ENCODE results near the gene MGST1.

MGST1 gene, protein sequence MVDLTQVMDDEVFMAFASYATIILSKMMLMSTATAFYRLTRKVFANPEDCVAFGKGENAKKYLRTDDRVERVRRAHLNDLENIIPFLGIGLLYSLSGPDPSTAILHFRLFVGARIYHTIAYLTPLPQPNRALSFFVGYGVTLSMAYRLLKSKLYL

DNA sequence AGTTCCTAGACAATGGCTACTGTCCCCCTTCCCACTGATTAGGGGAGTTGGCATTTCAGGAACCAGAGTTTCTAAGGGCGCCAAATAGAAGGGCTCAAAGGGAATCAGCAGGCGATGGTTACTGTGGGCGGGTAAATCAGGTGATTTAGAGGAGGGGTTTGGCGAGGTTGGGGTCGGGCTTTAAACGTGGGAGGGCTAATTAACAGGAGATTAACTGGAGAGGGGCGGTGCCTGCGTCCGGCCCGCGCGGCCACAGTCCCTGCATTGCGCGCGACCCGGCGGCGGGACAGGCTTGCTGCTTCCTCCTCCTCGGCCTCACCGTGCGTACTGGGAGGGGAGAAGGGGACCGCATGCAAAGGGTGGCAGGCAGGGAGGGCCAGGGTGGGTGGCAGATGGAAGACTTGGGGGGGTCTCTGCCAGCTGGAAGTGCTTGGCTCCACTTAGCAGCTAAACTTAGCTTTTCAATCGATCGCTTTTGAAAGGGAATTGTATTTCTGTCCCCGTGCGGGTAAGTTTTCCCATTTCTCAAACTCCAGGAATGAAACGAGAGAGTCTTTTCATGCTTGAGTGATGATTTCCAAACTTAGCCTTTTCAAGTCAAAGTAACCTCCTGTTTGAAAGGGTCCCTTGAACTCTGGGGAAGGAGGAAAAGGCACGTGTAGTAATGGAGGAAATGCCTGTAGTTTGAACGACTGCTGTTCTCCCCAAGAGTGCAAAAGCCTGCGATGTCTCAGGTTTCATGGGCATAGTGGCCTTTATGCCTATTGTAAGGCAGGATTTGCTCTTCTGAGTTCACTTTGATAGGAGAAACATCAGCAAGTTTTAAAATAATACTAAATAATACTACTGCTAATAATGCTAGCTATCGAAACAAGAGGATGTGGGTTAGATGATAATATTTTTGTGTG, at the start of gene MGST1:
Gene MGST1 (plus strand): TSS at position 255 of the 908 bp plus-strand sequence. CDS start 6,608 bp downstream, outside the sequence.
- no peak for DNase-seq

DNA sequence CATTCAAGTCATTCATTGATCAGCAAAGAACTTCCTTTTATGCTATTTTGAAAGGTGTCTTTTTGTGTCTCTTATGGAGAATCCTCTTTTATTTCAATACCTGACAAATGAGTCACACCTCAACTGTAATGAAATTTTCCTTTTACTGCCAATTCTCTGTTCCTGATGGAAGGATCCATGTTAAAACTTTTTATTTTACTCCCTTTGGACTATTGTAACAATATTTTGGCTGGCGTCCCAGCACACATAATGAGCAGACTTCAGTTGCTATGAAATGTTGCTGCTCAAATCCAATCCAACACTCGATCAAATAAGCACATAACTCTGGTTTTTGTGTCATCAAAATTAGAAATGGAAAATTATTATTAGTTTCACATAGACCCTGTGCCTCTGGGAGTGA, 48.0 kb upstream of the MGST1 start:
- DNase-seq = no peak

DNA sequence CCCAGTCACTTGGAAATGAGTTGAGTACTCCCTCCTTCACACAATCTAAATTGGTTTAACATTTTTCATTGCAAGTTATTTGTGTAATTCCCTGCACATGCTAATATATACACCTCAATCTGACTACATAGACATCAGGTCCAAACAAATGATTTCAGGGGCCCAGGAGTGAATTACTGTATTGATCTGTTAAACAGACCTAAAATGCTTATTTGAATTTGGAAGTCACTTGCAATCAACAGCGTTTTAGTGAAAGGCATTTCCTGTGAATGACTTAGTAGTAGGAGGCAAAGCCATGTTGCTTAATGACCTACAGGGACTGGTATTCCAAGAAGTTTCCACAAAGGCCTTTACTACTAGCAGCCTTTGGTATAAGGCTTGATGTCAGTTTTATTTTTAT, 47.3 kb upstream of the MGST1 start:
- no peak for DNase-seq

DNA sequence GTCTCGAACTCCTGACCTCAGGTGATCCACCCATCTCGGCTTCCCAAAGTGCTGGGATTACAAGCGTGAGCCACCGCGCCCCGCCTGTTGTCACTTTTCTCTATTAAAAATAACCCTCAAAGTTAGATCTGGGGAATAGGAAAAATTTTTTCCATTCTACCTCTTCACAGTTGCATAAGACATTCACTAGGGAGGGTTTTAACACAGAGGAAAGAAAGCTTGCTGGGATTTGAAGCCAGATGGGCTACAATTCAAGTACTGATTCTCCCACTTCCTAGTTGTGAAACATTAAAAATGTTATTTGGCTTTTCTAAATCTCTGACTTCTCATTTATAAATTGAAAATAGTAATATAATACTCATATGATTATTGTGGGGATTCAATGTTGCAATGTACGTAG, 46.7 kb upstream of the MGST1 start:
- no peak for DNase-seq

DNA sequence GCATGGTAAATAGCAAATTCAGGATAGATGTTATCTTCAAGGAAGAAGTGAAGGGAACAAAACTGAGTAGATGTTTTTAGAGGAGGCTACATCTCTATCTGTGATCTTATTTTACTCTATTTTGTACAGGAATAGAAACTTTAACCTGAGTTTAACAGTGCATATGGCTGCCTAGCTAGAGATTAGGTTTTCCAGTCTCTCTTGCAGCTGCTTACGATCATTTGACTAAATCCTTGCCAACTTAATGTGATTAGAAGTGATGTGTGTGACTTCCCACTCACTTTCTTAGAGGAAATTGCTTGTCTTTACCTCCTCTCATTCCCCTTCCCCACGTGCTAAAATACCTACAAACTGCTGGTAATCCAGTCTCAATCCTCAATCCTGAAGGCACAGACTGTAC, 43.5 kb upstream of the MGST1 start:
- no peak for DNase-seq

DNA sequence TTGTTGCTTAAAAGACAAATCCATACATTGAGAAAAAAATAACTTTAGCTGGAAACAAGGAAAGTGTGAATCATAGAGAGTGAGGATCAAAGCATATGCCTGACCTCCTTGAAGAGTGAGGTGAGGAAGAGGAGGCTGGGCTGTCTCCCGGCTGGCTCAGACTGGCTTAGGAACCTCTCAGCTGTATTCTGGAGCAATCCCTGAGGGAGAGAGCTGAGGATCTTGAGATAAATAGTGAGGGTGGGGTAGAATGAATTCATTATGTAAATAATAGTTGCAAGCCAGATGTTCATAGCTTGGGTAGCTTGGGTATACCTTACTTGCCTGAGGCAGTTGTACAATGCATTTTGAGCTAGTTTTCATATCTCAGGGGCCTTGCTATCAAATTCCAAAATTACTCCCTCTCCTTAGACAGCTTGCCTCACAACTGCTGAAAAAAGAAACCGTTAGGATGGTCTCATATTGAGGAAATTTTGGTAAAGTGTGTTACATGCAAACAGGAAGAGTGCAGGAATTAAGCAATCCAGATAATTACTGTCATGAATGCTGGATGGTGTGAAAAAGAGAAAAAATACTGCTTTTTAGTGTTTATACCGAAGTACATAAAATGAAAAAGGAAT, 39.5 kb upstream of the MGST1 start:
- DNase-seq = no peak

DNA sequence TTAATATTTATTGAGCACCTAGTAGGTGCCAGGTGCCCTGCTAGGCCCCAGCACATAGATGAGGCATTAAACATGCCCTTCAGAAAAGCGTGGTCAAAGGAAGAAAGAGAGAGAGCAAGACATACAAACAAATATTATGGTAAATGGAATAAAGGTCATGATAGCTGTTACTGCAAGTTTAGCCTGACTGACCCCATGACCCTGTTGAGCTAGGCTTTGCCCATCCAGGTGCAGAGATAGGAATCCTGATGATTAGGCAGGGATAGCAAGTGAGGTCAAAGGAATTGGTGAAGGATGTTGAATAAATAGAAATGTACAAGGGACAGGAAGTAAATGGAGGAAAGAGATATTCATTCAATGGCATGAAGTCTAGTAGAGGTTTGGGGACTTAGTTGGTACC, 36.5 kb upstream of the MGST1 start:
- DNase-seq = no peak

DNA sequence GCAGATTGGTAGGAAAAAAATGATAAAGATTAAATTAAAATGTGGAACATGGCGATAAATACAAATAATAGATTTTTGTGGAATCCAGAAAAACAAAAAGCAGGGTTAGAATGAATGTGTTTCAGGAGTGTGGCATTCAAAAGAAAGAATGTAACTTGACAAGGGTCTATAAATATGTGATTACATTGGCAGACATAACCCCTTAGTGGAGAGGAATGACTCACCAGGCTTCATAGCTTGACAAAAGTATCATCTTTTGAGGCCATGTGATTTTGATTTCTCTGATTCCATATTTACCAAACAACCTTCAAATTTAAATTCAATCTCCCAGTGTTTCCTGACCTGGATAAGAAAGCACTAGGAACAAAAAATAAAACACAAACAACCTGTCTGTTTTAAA, 24.4 kb upstream of the MGST1 start:
- DNase-seq = no peak

DNA sequence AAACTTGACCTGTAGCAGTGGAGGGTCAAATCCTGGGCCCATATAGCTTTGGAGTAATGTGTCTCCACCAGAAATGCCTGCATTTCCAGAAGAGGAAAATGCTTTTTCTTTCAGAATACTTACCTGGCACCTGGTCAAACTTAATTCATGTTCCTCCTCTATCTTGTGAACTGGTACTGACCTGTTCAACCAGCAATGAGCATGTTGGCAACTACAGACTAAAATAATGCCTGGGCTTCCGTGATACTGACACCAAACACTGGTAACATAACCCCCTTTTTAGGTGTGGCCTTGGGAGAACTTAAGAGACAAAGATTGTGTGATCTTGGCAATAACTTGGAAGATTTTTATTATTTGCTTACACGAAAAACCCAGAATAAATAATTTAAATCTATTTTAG, 23.8 kb upstream of the MGST1 start:
- no peak for DNase-seq

DNA sequence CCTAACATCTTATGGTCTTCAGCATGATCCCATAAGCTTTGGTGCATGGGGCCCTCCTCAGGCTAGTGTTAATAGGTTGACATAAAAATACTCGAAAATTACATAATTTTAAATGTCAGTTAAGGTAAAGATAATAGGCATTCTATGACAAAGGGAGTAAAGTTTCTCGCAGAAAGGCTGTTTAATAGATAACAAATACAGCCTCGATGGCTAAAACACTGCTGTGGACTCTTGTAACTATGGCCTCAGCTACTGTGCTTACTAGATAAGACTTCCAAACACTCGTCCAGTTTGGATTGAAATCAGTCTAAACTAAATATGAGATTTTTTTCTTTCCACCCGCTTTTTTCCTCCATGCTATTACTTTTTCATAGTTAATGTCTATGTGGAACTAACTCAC, 23.2 kb upstream of the MGST1 start:
- no peak for DNase-seq

DNA sequence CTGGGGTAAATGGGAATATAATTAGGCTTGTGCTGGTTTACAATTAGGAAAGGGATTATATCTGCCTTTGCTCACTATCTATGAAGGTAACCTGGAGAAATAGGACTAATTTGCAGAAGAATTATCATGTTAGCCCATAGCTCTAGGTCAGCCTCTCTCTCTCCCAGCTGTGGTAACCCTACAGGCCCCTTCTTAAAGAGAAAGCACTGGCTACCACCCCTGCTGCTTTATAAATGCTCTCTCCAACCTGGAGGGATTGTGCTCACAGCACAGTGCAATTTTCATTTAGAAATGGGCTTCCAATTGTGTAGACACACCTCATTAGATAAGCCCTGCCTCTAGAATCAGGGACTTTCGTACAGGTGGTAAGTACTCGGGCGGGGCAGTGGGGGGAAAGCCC, 22.7 kb upstream of the MGST1 start:
- DNase-seq = no peak

DNA sequence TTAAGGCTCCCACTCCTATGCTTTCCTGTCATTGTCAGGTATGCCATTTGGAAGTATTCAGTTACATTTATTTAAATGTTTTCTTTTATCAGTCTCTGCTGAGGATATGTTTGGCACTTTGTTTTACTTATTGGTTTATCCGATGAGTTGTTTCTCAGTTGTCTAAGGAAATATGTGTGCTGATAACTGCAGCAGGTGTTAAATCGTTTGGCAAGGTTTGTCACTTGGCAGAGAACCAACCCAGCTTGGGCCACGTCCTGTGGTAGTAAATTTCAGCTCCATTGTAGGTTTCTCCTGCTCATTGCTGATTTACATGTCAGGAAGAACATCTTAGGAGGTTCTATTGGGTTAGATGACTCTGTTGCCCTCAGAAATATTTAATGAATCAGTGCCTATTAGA, 22.0 kb upstream of the MGST1 start:
- no peak for DNase-seq

DNA sequence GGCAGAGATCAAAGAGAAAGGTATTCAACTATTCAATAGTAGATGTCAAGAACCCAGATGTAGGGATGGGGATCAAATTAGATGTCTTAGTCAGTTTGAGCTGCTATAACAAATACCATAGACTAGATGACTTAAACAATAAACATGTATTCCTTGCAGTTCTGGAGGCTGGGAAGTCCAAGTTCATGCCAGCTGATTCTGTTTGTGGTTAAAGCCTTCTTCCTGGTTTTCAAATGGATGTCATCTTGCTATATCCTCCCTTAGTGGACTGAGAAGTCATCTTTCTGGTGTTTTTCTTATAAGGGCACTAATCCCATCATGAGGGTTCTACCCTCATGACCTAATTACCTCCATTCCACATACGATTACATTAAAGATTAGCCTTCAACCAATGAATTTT, 19.5 kb upstream of the MGST1 start:
- DNase-seq = no peak

DNA sequence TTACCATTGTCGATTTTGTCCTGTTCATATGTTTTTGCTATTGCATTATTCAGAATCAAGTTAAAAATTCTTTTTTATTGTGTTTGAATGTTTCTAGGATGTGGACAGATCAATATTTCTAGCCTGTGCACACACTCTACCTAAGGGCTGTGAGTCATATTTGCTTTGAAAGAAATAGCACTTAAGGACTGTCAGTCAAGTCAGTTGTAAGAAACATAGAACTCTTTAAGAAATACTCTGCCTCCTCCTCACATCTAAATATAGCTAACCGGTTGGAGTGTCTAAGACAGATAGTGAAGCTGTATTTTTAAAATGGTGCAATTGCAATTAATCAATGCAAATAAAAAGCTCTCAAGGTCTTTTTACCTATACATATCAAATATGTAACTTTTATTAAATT, 17.9 kb upstream of the MGST1 start:
- no peak for DNase-seq

DNA sequence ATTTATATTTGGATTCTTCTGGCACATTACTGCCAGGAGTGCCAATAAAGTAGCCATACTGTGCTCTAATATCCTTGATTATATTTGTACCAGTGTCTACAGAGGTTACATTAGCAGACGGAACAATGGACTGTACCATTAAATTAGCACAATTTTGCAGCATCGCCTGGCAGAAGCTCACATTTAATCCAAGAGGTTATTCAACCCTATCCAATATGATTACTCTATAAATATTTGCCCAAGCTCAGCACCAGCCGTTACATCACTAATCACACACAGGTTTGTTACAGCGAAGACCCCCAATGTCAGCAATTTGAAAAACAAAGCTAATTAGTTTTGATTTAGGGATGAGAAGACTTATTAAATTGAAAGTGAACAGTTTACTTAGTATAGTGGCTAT, 16.9 kb upstream of the MGST1 start:
- DNase-seq = no peak

DNA sequence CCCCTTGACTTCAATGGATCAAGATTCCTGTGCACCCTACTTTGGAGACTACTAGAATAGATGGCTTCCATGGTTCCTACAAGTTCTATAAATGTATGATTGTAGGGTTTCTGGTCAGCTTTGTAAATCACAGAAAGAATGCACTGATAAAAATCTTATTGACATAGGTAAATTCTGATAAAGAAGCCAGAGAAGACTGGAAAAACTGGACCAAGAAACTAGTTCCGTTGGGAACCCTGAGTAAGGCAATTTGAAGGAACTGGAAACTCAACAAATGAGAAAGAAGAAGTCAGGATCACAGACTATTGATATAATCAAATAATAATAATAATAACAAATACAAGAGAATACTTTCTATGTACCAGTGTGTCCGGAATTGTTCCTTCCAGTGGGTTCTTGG, 15.4 kb upstream of the MGST1 start:
- no peak for DNase-seq

DNA sequence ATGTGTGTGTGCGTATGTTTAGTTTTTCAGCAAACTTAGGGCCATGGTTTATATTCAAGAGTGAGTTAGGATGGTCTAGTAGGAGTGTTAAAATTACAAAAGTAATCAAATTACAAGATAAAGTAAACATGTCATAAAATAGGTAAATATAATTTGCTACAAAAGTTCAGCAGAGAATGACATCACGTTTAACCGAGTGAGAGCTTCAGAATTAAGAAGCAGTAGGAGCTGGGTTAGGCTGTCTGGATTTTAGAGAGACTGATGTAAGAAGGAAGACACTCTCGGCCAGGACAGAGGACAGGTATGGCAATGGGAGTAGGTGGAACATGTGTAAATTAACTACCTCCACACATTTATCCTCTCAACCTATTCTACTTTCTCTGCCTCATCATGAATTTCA, 11.6 kb upstream of the MGST1 start:
- DNase-seq = no peak

DNA sequence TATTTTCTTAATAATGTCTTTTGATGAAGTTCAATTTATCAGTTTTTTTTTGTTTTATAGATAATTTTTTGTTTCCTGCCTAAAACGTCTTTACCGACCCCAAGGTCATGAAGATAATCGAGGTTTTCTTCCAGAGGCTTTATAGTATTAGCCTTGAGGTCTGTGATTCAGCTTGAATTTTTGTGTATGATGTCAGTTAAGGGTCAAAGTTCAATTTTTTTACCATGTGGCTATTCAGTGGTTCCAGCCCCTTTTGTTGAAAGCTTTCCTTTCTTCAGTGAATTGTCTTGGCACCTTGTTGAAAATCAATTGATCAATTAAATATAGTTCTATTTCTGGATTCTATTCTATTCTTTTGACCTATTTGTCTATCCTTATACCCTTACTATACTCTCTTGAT, 3.2 kb upstream of the MGST1 start:
- DNase-seq = no peak

DNA sequence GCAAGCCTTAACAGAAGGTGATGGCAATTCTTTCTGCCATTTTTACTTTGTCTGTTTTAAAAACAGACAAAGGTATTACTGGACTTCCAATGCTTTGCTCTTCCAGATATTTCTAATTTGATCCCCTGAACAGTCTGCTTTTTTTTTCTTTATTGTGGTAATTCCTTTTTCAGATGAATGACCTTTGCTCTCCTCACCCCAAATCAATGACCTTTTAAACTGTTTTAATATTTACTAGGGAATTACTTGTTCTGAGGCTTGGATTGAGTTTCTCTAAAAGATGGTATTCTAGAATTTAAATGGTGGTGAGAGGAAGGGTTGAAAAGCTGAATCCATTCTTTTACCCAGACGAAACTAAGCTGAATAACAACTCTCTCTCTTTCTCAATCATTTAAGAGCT, 2.3 kb upstream of the MGST1 start:
- no peak for DNase-seq

DNA sequence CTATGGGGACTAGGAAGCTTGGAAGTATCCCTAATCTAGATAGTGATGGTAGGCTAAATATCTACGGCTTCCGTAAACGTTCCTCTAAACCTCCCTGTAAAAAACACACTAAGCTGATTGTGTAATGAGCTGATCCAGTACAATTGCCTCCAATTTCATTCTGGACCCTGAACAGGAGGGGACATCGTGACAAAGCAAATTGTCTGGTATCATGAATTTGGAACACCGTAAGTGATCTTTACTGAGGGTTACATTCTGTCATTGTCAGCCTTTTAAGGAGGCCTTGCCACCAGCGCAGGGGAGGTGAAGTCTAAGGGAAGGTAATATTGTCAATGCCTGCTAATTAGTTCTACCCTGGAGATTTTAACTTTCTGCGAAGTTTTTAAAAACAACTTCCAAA, 487 bp upstream of the MGST1 start:
- DNase-seq = no peak

DNA sequence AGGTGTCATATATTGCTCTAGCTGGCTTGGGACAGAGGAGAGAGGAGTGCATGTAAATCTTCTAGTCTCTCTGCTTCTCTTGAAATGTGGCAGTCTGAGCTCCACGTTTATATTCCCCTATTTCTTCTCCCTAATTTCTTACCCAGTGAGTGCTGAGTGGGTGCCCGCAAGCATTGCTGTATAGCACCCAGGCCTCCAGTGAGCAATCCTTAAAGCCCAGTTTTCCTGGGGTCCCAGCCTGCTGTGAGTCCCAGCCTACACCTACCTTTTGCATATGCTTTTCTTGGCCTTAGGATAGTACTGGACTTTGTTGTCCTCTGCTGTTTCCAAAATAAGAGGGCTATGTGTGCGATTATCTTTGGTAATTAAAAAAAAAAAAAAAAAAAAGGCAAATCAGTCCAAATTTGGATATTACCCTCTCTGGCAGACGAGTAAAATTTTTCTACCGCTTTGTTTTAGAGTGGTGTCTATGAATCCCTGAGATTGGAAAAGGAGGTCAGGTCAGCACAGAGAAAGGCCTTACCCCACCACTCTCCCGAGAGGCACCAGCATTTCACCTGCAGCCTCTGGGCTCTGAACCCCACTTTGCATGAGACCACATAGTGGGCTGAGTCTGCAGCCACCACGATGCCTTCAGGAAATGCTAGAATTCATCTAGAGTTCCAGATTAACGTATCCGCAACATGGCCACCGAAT, 1.1 kb downstream of the MGST1 start:
- no peak for DNase-seq

DNA sequence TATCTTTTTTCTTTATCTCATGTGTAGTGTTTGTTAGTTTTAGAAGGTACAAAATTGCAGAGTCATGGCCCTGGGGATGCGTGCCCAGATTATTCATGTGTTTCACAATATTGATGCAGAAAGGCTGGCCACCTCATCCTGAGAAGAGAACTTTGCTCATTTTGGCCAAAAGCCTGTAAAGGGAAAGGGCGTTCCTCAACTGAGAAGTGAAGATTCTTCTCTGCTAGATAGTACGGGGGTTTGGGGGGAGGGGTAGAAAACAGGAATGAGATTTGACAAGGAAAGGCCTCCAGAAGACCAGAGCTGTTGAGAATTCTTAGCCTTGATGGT, 1.7 kb downstream of the MGST1 start:
- DNase-seq = no peak

DNA sequence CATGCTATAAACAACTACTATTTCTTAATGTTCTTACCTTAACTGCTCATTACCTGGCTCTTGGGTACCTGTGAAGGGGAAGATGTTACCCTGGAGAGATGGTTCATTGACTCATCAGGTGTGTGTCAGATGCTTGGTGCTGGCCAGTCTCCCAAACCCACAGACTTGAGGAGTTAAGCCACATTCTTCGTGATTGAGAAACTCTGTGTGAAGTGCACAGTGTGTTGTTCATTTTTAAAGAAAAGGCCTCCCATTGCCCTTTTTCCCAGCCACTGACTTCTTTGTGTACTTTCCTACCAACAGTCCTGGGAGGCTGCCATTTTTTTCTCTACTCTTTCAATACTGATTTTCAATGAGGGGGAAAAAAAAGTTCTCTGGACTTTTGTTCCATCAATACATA, 3.2 kb downstream of the MGST1 start:
- DNase-seq = no peak

DNA sequence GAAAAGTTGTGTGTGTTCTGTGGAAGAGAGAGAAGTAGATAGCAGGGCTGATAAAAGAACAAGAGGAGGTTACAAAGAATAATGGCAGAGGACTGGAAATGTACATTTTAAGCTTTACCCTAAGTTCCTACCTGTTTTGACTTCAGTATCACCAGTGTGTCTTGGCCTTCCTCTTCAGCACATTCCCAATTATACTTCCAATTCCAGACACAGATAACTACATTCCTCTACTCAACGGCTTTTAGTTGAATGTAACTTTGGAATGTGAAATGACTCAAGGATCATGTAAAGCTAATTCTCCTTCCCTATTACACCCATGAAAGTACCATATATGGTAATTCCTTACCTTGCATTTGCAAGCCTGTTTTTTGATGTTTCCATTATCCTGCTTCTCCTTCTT, 5.0 kb downstream of the MGST1 start:
- no peak for DNase-seq
